WTC11 (cell line): ENCODE measurements around the gene TAS1R1. TPM values are rescaled to one million over a fixed set of nuclear protein-coding genes. Genes with fewer than 3 reads are reported as not detected.

Experiments
- ATAC-seq: fragments of 200-7000 bp; cut with Tn5 transposase; 2 replicates; pipeline ENCODE4 v1.10.0; 2021; ENCODE audit warnings: mild to moderate bottlenecking, moderate library complexity
- CTCF ChIA-PET: fragments of 300-600 bp; sonication (Branson Sonifier 250); formaldehyde crosslinking; loops from one replicate; lab custom pipeline; 2021; ENCODE audit warnings: antibody characterized with exemption; lab: Charles Lee
- POLR2A ChIA-PET: fragments of 350-600 bp; sonication (Branson Sonifier 250); formaldehyde crosslinking; loops from one replicate; lab custom pipeline; 2021; ENCODE audit warnings: antibody characterized with exemption; lab: Charles Lee
- DNase-seq: peaks from one replicate; pipeline ENCODE4 v3.0.0; 2021; ENCODE audit warnings: low spot score
- H3K27ac Mint-ChIP-seq: 2 replicates; pipeline ENCODE4 v1.8.0; 2021; ENCODE audit warnings: mixed read lengths
- H3K27me3 Mint-ChIP-seq: 2 replicates; pipeline ENCODE4 v1.8.0; 2021; ENCODE audit warnings: low read depth, mild to moderate bottlenecking, moderate library complexity, mixed read lengths
- H3K36me3 Mint-ChIP-seq: 2 replicates; pipeline ENCODE4 v1.8.0; 2021; ENCODE audit warnings: mixed read lengths
- H3K4me1 Mint-ChIP-seq: 2 replicates; pipeline ENCODE4 v1.8.0; 2022; ENCODE audit warnings: mixed read lengths
- H3K4me3 Mint-ChIP-seq: 2 replicates; pipeline ENCODE4 v1.8.0; 2021; ENCODE audit warnings: mild to moderate bottlenecking, moderate library complexity, mixed read lengths
- H3K9me3 Mint-ChIP-seq: 2 replicates; pipeline ENCODE4 v1.8.0; 2021; ENCODE audit warnings: mixed read lengths
- ATF1 ChIP-seq: sonication (generic); formaldehyde crosslinking; IDR thresholded peaks from 2 replicates; pipeline ENCODE4 v1.8.1; 2023; ENCODE audit warnings: mild to moderate bottlenecking, moderate library complexity, missing genetic modification reagents
- CREB1 ChIP-seq: sonication (generic); formaldehyde crosslinking; IDR thresholded peaks from 2 replicates; pipeline ENCODE4 v1.8.0; 2023; ENCODE audit warnings: mild to moderate bottlenecking, missing genetic modification reagents
- EMX1 ChIP-seq: fragments of 250-450 bp; sonication (Bioruptor Pico); IDR thresholded peaks from 2 replicates; pipeline ENCODE4 v1.8.0; 2021; ENCODE audit warnings: mild to moderate bottlenecking
- ETV6 ChIP-seq: sonication (generic); formaldehyde crosslinking; IDR thresholded peaks from 2 replicates; pipeline ENCODE4 v1.8.1; 2022; ENCODE audit warnings: mild to moderate bottlenecking, missing genetic modification reagents
- GRHL2 ChIP-seq: fragments of 250-450 bp; sonication (Bioruptor Pico); IDR thresholded peaks from 2 replicates; pipeline ENCODE4 v1.8.0; 2022; ENCODE audit warnings: mild to moderate bottlenecking, moderate library complexity; ENCODE audit not compliant: insufficient replicate concordance, severe bottlenecking
- MXD4 ChIP-seq: fragments of 250-450 bp; sonication (Bioruptor Pico); IDR thresholded peaks from 2 replicates; pipeline ENCODE4 v1.8.0; 2021; ENCODE audit warnings: mild to moderate bottlenecking, moderate library complexity, borderline replicate concordance
- NFYB ChIP-seq: sonication (generic); formaldehyde crosslinking; conservative IDR thresholded peaks from 2 replicates; pipeline ENCODE4 v1.8.0; 2022; ENCODE audit warnings: low read depth, missing genetic modification reagents
- OVOL2 ChIP-seq: fragments of 250-450 bp; sonication (Bioruptor Pico); IDR thresholded peaks from 2 replicates; pipeline ENCODE4 v1.9.0; 2021; ENCODE audit warnings: mild to moderate bottlenecking, borderline replicate concordance
- RORB ChIP-seq: fragments of 250-450 bp; sonication (Bioruptor Pico); IDR thresholded peaks from 2 replicates; pipeline ENCODE4 v1.9.0; 2021; ENCODE audit warnings: mild to moderate bottlenecking
- SMAD4 ChIP-seq: sonication (generic); formaldehyde crosslinking; IDR thresholded peaks from 2 replicates; pipeline ENCODE4 v1.8.0; 2022; ENCODE audit warnings: mild to moderate bottlenecking, missing genetic modification reagents
- SOX15 ChIP-seq: fragments of 250-450 bp; sonication (Bioruptor Pico); IDR thresholded peaks from 2 replicates; pipeline ENCODE4 v1.9.0; 2021; ENCODE audit warnings: mild to moderate bottlenecking
- SP1 ChIP-seq: sonication (generic); formaldehyde crosslinking; conservative IDR thresholded peaks from 2 replicates; pipeline ENCODE4 v1.8.1; 2022; ENCODE audit warnings: missing genetic modification reagents
- TCF7 ChIP-seq: sonication (generic); formaldehyde crosslinking; IDR thresholded peaks from 2 replicates; pipeline ENCODE4 v1.8.0; 2022; ENCODE audit warnings: mild to moderate bottlenecking, low read depth, missing genetic modification reagents, moderate library complexity
- TP53 ChIP-seq: sonication (generic); formaldehyde crosslinking; IDR thresholded peaks from 2 replicates; pipeline ENCODE4 v1.8.1; 2023; ENCODE audit warnings: mild to moderate bottlenecking, missing genetic modification reagents
- ZNF263 ChIP-seq: sonication (generic); formaldehyde crosslinking; IDR thresholded peaks from 2 replicates; pipeline ENCODE4 v1.8.1; 2022; ENCODE audit warnings: low read depth, mild to moderate bottlenecking, moderate library complexity, missing genetic modification reagents
- ZNF416 ChIP-seq: fragments of 250-450 bp; sonication (Bioruptor Pico); IDR thresholded peaks from 2 replicates; pipeline ENCODE4 v1.9.0; 2021; ENCODE audit warnings: mild to moderate bottlenecking, inconsistent platforms
- total RNA-seq: library from RNA; stranded (reverse); gene quantifications from 3 replicates; pipeline ENCODE4 v1.2.3, GENCODE V29; 2021
- TF ChIP-seq, protein P1 (sequence below): fragments of 250-450 bp; sonication (Bioruptor Pico); IDR thresholded peaks from 2 replicates; pipeline ENCODE4 v1.9.0; 2021; ENCODE audit warnings: moderate library complexity, mild to moderate bottlenecking, inconsistent platforms, borderline replicate concordance
- TF ChIP-seq, protein P2 (sequence below): sonication (generic); formaldehyde crosslinking; IDR thresholded peaks from 2 replicates; pipeline ENCODE4 v1.8.0; 2023; ENCODE audit warnings: missing genetic modification reagents, mild to moderate bottlenecking, borderline replicate concordance
- TF ChIP-seq, protein P3 (sequence below): sonication (generic); formaldehyde crosslinking; IDR thresholded peaks from 2 replicates; pipeline ENCODE4 v1.8.1; 2022; ENCODE audit warnings: missing genetic modification reagents, borderline replicate concordance
- TF ChIP-seq, protein P4 (sequence below): sonication (generic); formaldehyde crosslinking; conservative IDR thresholded peaks from 2 replicates; pipeline ENCODE4 v1.8.1; 2022; ENCODE audit warnings: mild to moderate bottlenecking, missing genetic modification reagents
- TF ChIP-seq, protein P5 (sequence below): fragments of 250-450 bp; sonication (Bioruptor Pico); conservative IDR thresholded peaks from 2 replicates; pipeline ENCODE4 v1.9.0; 2021; ENCODE audit warnings: mild to moderate bottlenecking
- TF ChIP-seq, protein P6 (sequence below): sonication (generic); formaldehyde crosslinking; IDR thresholded peaks from 2 replicates; pipeline ENCODE4 v1.8.1; 2022; ENCODE audit warnings: mild to moderate bottlenecking, moderate library complexity, missing genetic modification reagents
- TF ChIP-seq, protein P7 (sequence below): fragments of 250-450 bp; sonication (Bioruptor Pico); IDR thresholded peaks from 2 replicates; pipeline ENCODE4 v1.8.0; 2021; ENCODE audit warnings: mild to moderate bottlenecking
- TF ChIP-seq, protein P8 (sequence below): fragments of 250-450 bp; sonication (Bioruptor Pico); IDR thresholded peaks from 2 replicates; pipeline ENCODE4 v1.9.0; 2021; ENCODE audit warnings: mild to moderate bottlenecking

Gene TAS1R1
- total RNA-seq, 1 experiment from 2014 or later, result 0.11 TPM

DNA sequence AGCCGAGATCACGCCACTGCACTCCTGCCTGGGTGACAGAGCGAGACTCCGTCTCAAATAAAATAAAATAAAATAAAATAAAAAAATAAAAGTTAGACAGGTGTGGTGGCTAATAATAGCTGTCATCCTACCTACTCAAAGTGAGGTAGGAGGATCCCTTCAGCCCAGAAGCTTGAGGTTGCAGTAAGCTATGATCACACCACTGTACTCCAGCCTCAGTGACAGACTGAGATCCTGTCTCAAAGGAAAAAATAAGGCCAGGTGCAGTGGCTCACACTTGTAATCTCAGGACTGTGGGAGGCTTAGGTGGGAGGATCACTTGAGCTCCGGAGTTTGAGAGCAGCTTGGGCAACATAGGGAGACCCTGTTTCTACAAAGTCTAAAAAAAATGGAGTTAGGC lies 18.8 kb upstream of the TAS1R1 start (continued):
- no peak for TF ChIP-seq ZNF416 (CRISPR knock-in tag)
- TF ChIP-seq, protein P1, sequence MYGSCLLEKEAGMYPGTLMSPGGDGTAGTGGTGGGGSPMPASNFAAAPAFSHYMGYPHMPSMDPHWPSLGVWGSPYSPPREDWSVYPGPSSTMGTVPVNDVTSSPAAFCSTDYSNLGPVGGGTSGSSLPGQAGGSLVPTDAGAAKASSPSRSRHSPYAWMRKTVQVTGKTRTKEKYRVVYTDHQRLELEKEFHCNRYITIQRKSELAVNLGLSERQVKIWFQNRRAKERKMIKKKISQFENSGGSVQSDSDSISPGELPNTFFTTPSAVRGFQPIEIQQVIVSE, result no peak
- TF ChIP-seq SOX15 (CRISPR knock-in tag), result no peak
- no peak for TF ChIP-seq SMAD4 (CRISPR knock-in tag)

DNA sequence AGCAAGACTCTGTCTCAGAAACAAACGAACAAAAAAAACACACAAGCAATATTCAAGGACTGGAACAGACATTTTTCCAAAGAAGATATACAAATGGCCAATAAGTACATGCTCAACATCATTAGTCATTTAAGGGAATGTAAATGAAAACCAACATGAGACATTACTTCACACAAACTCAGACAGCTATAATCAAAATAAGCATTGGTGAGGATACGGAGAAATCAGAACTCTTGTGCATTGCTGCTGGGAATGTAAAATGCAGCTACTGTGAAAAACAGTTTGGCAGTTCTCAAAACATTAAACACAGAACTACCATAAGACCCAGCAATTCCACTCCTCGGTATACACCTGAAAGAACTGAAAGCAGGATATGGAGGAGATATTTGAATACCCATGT lies 16.2 kb upstream of the TAS1R1 start:
- H3K36me3 Mint-ChIP-seq, result peaks cover 39% of the 10 kb centered on the region
- ChIA-PET POLR2A (no interaction called here), CTCF (interaction anchor here (1.0 to 1.1 kb wide), 2 partner anchors 14 to 116 kb away, joined by 3 read pairs; no protein-coding TSS in a partner anchor)
- ATAC-seq (no peak), DNase-seq (no peak)
- H3K4me3 Mint-ChIP-seq, result no peak overlapping the region
- TF ChIP-seq, protein P2, sequence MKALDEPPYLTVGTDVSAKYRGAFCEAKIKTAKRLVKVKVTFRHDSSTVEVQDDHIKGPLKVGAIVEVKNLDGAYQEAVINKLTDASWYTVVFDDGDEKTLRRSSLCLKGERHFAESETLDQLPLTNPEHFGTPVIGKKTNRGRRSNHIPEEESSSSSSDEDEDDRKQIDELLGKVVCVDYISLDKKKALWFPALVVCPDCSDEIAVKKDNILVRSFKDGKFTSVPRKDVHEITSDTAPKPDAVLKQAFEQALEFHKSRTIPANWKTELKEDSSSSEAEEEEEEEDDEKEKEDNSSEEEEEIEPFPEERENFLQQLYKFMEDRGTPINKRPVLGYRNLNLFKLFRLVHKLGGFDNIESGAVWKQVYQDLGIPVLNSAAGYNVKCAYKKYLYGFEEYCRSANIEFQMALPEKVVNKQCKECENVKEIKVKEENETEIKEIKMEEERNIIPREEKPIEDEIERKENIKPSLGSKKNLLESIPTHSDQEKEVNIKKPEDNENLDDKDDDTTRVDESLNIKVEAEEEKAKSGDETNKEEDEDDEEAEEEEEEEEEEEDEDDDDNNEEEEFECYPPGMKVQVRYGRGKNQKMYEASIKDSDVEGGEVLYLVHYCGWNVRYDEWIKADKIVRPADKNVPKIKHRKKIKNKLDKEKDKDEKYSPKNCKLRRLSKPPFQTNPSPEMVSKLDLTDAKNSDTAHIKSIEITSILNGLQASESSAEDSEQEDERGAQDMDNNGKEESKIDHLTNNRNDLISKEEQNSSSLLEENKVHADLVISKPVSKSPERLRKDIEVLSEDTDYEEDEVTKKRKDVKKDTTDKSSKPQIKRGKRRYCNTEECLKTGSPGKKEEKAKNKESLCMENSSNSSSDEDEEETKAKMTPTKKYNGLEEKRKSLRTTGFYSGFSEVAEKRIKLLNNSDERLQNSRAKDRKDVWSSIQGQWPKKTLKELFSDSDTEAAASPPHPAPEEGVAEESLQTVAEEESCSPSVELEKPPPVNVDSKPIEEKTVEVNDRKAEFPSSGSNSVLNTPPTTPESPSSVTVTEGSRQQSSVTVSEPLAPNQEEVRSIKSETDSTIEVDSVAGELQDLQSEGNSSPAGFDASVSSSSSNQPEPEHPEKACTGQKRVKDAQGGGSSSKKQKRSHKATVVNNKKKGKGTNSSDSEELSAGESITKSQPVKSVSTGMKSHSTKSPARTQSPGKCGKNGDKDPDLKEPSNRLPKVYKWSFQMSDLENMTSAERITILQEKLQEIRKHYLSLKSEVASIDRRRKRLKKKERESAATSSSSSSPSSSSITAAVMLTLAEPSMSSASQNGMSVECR, result no peak
- TF ChIP-seq, protein P3, sequence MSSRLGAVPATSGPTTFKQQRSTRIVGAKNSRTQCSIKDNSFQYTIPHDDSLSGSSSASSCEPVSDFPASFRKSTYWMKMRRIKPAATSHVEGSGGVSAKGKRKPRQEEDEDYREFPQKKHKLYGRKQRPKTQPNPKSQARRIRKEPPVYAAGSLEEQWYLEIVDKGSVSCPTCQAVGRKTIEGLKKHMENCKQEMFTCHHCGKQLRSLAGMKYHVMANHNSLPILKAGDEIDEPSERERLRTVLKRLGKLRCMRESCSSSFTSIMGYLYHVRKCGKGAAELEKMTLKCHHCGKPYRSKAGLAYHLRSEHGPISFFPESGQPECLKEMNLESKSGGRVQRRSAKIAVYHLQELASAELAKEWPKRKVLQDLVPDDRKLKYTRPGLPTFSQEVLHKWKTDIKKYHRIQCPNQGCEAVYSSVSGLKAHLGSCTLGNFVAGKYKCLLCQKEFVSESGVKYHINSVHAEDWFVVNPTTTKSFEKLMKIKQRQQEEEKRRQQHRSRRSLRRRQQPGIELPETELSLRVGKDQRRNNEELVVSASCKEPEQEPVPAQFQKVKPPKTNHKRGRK (CRISPR knock-in tag), result no peak
- no peak for TF ChIP-seq GRHL2
- TF ChIP-seq ETV6 (CRISPR knock-in tag), result no peak
- TF ChIP-seq ATF1 (CRISPR knock-in tag), result no peak
- H3K4me1 Mint-ChIP-seq, result no peaks in the 10 kb centered on the region
- H3K9me3 Mint-ChIP-seq, result no peaks in the 10 kb centered on the region
- no peak overlapping the region for H3K27ac Mint-ChIP-seq
- H3K27me3 Mint-ChIP-seq, result no peaks in the 10 kb centered on the region

DNA sequence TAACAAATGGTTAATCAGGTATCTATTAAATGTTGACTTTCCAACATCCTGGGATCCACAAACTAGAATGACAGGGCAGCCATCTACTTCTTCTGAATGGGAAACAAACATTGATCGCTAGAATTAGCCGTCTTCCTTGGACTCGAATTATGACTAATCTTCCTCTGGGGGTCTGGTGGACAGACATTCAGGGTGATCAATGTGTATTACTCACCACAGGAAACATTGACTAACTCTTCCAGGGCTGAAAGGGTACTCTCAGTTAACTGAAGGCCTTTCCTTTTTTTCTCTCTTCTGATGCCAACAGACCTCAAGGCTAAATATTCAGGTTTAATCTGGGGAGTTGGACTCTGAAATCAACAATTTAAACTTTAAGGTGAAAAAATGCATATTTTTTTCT lies 10.3 kb upstream of the TAS1R1 start:
- Mint-ChIP-seq H3K4me1 (no peaks in the 10 kb centered on the region), H3K9me3 (no peaks in the 10 kb centered on the region), H3K4me3 (no peak overlapping the region), H3K27me3 (no peaks in the 10 kb centered on the region), H3K27ac (no peak overlapping the region), H3K36me3 (peaks cover 61% of the 10 kb centered on the region)
- POLR2A ChIA-PET, result no interaction called here
- CTCF ChIA-PET, result no interaction called here
- no peak for ATAC-seq
- DNase-seq, result no peak
- TF ChIP-seq TCF7 (CRISPR knock-in tag) (no peak), SP1 (CRISPR knock-in tag) (no peak), CREB1 (CRISPR knock-in tag) (no peak), OVOL2 (no peak), TP53 (no peak), RORB (CRISPR knock-in tag) (no peak), NFYB (CRISPR knock-in tag) (no peak), MXD4 (CRISPR knock-in tag) (no peak), EMX1 (no peak), ZNF263 (CRISPR knock-in tag) (no peak)
- TF ChIP-seq, protein P4, sequence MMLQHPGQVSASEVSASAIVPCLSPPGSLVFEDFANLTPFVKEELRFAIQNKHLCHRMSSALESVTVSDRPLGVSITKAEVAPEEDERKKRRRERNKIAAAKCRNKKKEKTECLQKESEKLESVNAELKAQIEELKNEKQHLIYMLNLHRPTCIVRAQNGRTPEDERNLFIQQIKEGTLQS (CRISPR knock-in tag), result no peak
- TF ChIP-seq, protein P5, sequence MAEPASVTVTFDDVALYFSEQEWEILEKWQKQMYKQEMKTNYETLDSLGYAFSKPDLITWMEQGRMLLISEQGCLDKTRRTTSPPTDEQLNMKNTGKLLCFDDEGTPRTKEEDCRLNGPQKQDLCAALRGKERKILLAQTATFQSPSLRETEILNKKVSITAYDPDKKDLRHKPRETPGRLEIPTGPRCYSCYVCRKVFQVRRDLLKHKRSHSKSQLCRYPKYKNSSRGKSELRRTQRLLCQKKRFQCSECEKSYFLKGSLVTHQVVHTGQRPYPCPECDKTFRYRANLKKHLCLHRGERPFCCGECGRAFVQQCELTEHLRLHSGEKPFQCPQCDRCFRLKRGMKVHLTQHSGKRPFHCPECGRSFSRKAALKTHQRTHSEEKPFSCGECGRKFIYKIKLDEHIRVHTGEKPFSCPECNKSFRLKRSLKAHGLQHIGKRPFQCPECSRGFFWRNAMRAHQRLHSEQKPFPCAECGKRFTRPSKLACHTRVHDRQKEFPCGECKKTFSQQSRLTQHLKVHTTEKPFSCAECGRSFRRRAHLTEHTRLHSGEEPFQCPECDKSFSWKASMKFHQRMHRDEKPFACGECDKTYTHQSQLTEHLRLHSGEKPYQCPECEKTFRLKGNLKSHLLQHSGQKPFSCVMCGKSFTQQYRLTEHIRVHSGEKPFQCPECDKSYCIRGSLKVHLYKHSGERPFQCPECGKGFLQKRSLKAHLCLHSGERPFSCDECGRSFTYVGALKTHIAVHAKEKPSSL (CRISPR knock-in tag), result no peak
- TF ChIP-seq, protein P6, sequence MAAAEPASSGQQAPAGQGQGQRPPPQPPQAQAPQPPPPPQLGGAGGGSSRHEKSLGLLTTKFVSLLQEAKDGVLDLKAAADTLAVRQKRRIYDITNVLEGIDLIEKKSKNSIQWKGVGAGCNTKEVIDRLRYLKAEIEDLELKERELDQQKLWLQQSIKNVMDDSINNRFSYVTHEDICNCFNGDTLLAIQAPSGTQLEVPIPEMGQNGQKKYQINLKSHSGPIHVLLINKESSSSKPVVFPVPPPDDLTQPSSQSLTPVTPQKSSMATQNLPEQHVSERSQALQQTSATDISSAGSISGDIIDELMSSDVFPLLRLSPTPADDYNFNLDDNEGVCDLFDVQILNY (CRISPR knock-in tag), result no peak
- TF ChIP-seq, protein P7, sequence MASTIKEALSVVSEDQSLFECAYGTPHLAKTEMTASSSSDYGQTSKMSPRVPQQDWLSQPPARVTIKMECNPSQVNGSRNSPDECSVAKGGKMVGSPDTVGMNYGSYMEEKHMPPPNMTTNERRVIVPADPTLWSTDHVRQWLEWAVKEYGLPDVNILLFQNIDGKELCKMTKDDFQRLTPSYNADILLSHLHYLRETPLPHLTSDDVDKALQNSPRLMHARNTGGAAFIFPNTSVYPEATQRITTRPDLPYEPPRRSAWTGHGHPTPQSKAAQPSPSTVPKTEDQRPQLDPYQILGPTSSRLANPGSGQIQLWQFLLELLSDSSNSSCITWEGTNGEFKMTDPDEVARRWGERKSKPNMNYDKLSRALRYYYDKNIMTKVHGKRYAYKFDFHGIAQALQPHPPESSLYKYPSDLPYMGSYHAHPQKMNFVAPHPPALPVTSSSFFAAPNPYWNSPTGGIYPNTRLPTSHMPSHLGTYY, result no peak
- TF ChIP-seq, protein P8, sequence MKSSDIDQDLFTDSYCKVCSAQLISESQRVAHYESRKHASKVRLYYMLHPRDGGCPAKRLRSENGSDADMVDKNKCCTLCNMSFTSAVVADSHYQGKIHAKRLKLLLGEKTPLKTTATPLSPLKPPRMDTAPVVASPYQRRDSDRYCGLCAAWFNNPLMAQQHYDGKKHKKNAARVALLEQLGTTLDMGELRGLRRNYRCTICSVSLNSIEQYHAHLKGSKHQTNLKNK (CRISPR knock-in tag), result no peak
